ENCODE results near the gene EXD3. TPM values are rescaled to one million over a fixed set of nuclear protein-coding genes. Genes with fewer than 3 reads are reported as not detected.

Gene EXD3
- total RNA-seq, 1 experiment from 2014 or later, result 2.8 TPM

GRCh38 chr9:137299203-137299565 is 123.8 kb downstream of the EXD3 start:
- Histone ChIP-seq H3K4me3 (ENCODE audit: low read length) (no peak overlapping the region), H3K4me1 (ENCODE audit: low read length) (peaks cover 28% of the 10 kb centered on the region), H3K79me2 (ENCODE audit: low read length) (no peaks in the 10 kb centered on the region), H3K36me3 (ENCODE audit: insufficient read depth, low read length) (no peaks in the 10 kb centered on the region), H3K27me3 (ENCODE audit: low read length) (no peaks in the 10 kb centered on the region), H4K20me1 (ENCODE audit: insufficient read depth, low read depth, low read length) (no peaks in the 10 kb centered on the region; the same call in 1 of the 2 replicates), H3K4me2 (ENCODE audit: low read depth, low read length, poor library complexity, severe bottlenecking) (no peak overlapping the region), H3K9me3 (ENCODE audit: low read length) (no peaks in the 10 kb centered on the region), H3K27ac (ENCODE audit: low read length) (no peak overlapping the region), H2AFZ (ENCODE audit: low read length) (no peak overlapping the region), H3K9ac (ENCODE audit: low read length) (no peak overlapping the region), H3K9me2 (replicated peaks; ENCODE audit: insufficient read depth, low read length) (no peaks in the 10 kb centered on the region)
- DNase-seq, result no peak

GRCh38 chr9:137298401-137299202 is 124.4 kb downstream of the EXD3 start:
- H3K9ac ChIP-seq (ENCODE audit: low read length), result no peak overlapping the region

GRCh38 chr9:137297966-137298365 is 125.0 kb downstream of the EXD3 start:
- no peaks in the 10 kb centered on the region for H3K9me2 ChIP-seq (replicated peaks; ENCODE audit: insufficient read depth, low read length)
- no peak overlapping the region for H2AFZ ChIP-seq (ENCODE audit: low read length)
- no peaks in the 10 kb centered on the region for H3K79me2 ChIP-seq (ENCODE audit: low read length)
- H4K20me1 ChIP-seq (ENCODE audit: insufficient read depth, low read depth, low read length), result no peaks in the 10 kb centered on the region; the same call in 1 of the 2 replicates
- H3K27me3 ChIP-seq (ENCODE audit: low read length), result no peaks in the 10 kb centered on the region
- H3K4me3 ChIP-seq (ENCODE audit: low read length), result no peak overlapping the region
- no peaks in the 10 kb centered on the region for H3K9me3 ChIP-seq (ENCODE audit: low read length)
- H3K27ac ChIP-seq (ENCODE audit: low read length), result no peak overlapping the region
- H3K4me2 ChIP-seq (ENCODE audit: low read depth, low read length, poor library complexity, severe bottlenecking), result no peak overlapping the region
- H3K36me3 ChIP-seq (ENCODE audit: insufficient read depth, low read length), result no peaks in the 10 kb centered on the region
- peaks cover 28% of the 10 kb centered on the region for H3K4me1 ChIP-seq (ENCODE audit: low read length)
- DNase-seq, result no peak
- H3K9ac ChIP-seq (ENCODE audit: low read length), result no peak overlapping the region

More at GRCh38 chr9:137298401-137299202, 124.4 kb downstream of the EXD3 start:
- H3K4me2 ChIP-seq (ENCODE audit: low read depth, low read length, poor library complexity, severe bottlenecking), result no peak overlapping the region
- no peaks in the 10 kb centered on the region for H3K27me3 ChIP-seq (ENCODE audit: low read length)
- peaks cover 28% of the 10 kb centered on the region for H3K4me1 ChIP-seq (ENCODE audit: low read length)
- no peaks in the 10 kb centered on the region for H3K9me3 ChIP-seq (ENCODE audit: low read length)
- H3K79me2 ChIP-seq (ENCODE audit: low read length), result no peaks in the 10 kb centered on the region
- H3K36me3 ChIP-seq (ENCODE audit: insufficient read depth, low read length), result no peaks in the 10 kb centered on the region
- no peak overlapping the region for H2AFZ ChIP-seq (ENCODE audit: low read length)
- H3K9me2 ChIP-seq (replicated peaks; ENCODE audit: insufficient read depth, low read length), result no peaks in the 10 kb centered on the region
- no peaks in the 10 kb centered on the region; the same call in 1 of the 2 replicates for H4K20me1 ChIP-seq (ENCODE audit: insufficient read depth, low read depth, low read length)
- no peak overlapping the region for H3K27ac ChIP-seq (ENCODE audit: low read length)
- H3K4me3 ChIP-seq (ENCODE audit: low read length), result no peak overlapping the region
- no peak for DNase-seq

GRCh38 chr9:137296670-137297664 is 126.0 kb downstream of the EXD3 start:
- H3K4me2 ChIP-seq (ENCODE audit: low read depth, low read length, poor library complexity, severe bottlenecking), result no peak overlapping the region
- H3K4me1 ChIP-seq (ENCODE audit: low read length), result peaks cover 24% of the 10 kb centered on the region
- no peaks in the 10 kb centered on the region for H3K27me3 ChIP-seq (ENCODE audit: low read length)
- H3K9me2 ChIP-seq (replicated peaks; ENCODE audit: insufficient read depth, low read length), result no peaks in the 10 kb centered on the region
- no peaks in the 10 kb centered on the region for H3K9me3 ChIP-seq (ENCODE audit: low read length)
- no peaks in the 10 kb centered on the region for H3K36me3 ChIP-seq (ENCODE audit: insufficient read depth, low read length)
- H3K27ac ChIP-seq (ENCODE audit: low read length), result no peak overlapping the region
- H3K4me3 ChIP-seq (ENCODE audit: low read length), result no peak overlapping the region
- no peak overlapping the region for H2AFZ ChIP-seq (ENCODE audit: low read length)
- H4K20me1 ChIP-seq (ENCODE audit: insufficient read depth, low read depth, low read length), result no peaks in the 10 kb centered on the region; the same call in 1 of the 2 replicates
- no peak overlapping the region for H3K9ac ChIP-seq (ENCODE audit: low read length)
- no peaks in the 10 kb centered on the region for H3K79me2 ChIP-seq (ENCODE audit: low read length)
- DNase-seq, result peak; percentile 70

- Histone ChIP-seq H3K4me3 (ENCODE audit: low read length) (no peak overlapping the region), H3K9me3 (ENCODE audit: low read length) (no peaks in the 10 kb centered on the region), H3K4me1 (ENCODE audit: low read length) (peaks cover 24% of the 10 kb centered on the region), H3K9me2 (replicated peaks; ENCODE audit: insufficient read depth, low read length) (no peaks in the 10 kb centered on the region), H3K79me2 (ENCODE audit: low read length) (no peaks in the 10 kb centered on the region), H3K9ac (ENCODE audit: low read length) (no peak overlapping the region), H2AFZ (ENCODE audit: low read length) (no peak overlapping the region), H3K4me2 (ENCODE audit: low read depth, low read length, poor library complexity, severe bottlenecking) (no peak overlapping the region), H3K27me3 (ENCODE audit: low read length) (no peaks in the 10 kb centered on the region), H4K20me1 (ENCODE audit: insufficient read depth, low read depth, low read length) (no peaks in the 10 kb centered on the region; the same call in 1 of the 2 replicates), H3K27ac (ENCODE audit: low read length) (no peak overlapping the region), H3K36me3 (ENCODE audit: insufficient read depth, low read length) (no peaks in the 10 kb centered on the region)
- no peak for DNase-seq
Measured at GRCh38 chr9:137295849-137296669, 126.9 kb downstream of the EXD3 start.

GRCh38 chr9:137295238-137295811 is 127.6 kb downstream of the EXD3 start:
- Histone ChIP-seq H3K27ac (ENCODE audit: low read length) (no peak overlapping the region), H3K9me2 (replicated peaks; ENCODE audit: insufficient read depth, low read length) (no peaks in the 10 kb centered on the region), H3K4me3 (ENCODE audit: low read length) (no peak overlapping the region), H3K4me2 (ENCODE audit: low read depth, low read length, poor library complexity, severe bottlenecking) (no peak overlapping the region), H3K36me3 (ENCODE audit: insufficient read depth, low read length) (no peaks in the 10 kb centered on the region), H3K9me3 (ENCODE audit: low read length) (no peaks in the 10 kb centered on the region), H3K79me2 (ENCODE audit: low read length) (no peaks in the 10 kb centered on the region), H2AFZ (ENCODE audit: low read length) (no peak overlapping the region), H3K27me3 (ENCODE audit: low read length) (no peaks in the 10 kb centered on the region), H4K20me1 (ENCODE audit: insufficient read depth, low read depth, low read length) (no peaks in the 10 kb centered on the region; the same call in 1 of the 2 replicates), H3K4me1 (ENCODE audit: low read length) (peaks cover 24% of the 10 kb centered on the region), H3K9ac (ENCODE audit: low read length) (no peak overlapping the region)
- peak; percentile 80 for DNase-seq

GRCh38 chr9:137294681-137295237 is 128.2 kb downstream of the EXD3 start:
- H3K4me2 ChIP-seq (ENCODE audit: low read depth, low read length, poor library complexity, severe bottlenecking), result no peak overlapping the region
- DNase-seq, result no peak
- H3K36me3 ChIP-seq (ENCODE audit: insufficient read depth, low read length), result no peaks in the 10 kb centered on the region
- no peak overlapping the region for H2AFZ ChIP-seq (ENCODE audit: low read length)
- H3K9me3 ChIP-seq (ENCODE audit: low read length), result no peaks in the 10 kb centered on the region
- no peak overlapping the region for H3K27ac ChIP-seq (ENCODE audit: low read length)
- no peak overlapping the region for H3K9ac ChIP-seq (ENCODE audit: low read length)
- no peaks in the 10 kb centered on the region for H3K27me3 ChIP-seq (ENCODE audit: low read length)
- H3K4me1 ChIP-seq (ENCODE audit: low read length), result peaks cover 20% of the 10 kb centered on the region
- no peaks in the 10 kb centered on the region; the same call in 1 of the 2 replicates for H4K20me1 ChIP-seq (ENCODE audit: insufficient read depth, low read depth, low read length)
- H3K4me3 ChIP-seq (ENCODE audit: low read length), result no peak overlapping the region
- no peaks in the 10 kb centered on the region for H3K9me2 ChIP-seq (replicated peaks; ENCODE audit: insufficient read depth, low read length)
- no peaks in the 10 kb centered on the region for H3K79me2 ChIP-seq (ENCODE audit: low read length)

All from Karpas-422 (cell line).